GM19397 (cell line): ENCODE measurements around the gene RNF182.

Source experiments
- ATAC-seq: cut with Tn5 transposase; IDR thresholded peaks from one replicate; pipeline ENCODE4 v1.9.1; 2021; ENCODE audit warnings: mild to moderate bottlenecking, moderate library complexity; ENCODE audit not compliant: unreplicated experiment

Gene RNF182

DNA sequence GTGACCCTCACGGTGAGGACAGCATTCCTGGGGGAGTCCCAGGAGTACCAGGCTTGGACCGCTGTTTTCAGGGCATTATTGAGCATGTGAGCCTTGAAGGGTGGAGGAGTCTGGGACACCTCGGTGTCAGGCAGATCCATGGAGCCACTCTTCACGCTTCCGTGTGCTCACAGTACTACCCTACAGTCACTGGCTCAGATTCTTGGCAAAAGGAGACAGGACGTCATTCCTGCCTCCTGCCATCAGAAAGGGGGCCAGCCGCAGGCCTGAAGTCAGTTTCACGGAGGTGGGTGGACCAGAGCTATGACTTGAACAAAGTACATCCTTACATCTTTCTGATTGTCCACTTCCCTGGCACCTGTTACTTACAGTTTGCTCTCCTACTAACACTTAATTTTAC is 103.9 kb downstream of the RNF182 start:
- no peak for ATAC-seq

- no peak for ATAC-seq
Observed at GRCh38 chr6:14029605-14030004, 104.9 kb downstream of the RNF182 start.
